Measurements from ENCODE around the gene FKBP10.
"Not testable (repeated sequence)": the region's sequence is repeated elsewhere in the genome, so short reads cannot be mapped to it uniquely, and the experiment has no call there.

DNA sequence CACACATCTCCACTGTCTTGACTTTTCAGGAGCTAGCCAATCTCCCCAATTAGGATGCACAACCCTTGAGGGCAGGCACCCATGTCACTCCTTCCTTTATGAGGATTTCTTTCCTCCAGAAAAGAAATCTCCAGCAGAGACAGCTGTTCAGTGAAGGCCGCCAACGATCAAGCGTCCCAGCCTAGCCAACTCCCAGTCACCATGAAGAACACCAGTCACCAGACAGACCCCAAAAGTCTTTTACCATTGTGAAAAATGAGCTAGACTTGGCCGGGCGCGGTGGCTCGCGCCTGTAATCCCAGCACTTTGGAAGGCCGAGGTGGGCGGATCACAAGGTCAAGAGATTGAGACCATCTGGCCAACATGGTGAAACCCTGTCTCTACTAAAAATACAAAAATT lies 17.2 kb downstream of the FKBP10 start:
- TF ChIP-seq, protein P1, sequence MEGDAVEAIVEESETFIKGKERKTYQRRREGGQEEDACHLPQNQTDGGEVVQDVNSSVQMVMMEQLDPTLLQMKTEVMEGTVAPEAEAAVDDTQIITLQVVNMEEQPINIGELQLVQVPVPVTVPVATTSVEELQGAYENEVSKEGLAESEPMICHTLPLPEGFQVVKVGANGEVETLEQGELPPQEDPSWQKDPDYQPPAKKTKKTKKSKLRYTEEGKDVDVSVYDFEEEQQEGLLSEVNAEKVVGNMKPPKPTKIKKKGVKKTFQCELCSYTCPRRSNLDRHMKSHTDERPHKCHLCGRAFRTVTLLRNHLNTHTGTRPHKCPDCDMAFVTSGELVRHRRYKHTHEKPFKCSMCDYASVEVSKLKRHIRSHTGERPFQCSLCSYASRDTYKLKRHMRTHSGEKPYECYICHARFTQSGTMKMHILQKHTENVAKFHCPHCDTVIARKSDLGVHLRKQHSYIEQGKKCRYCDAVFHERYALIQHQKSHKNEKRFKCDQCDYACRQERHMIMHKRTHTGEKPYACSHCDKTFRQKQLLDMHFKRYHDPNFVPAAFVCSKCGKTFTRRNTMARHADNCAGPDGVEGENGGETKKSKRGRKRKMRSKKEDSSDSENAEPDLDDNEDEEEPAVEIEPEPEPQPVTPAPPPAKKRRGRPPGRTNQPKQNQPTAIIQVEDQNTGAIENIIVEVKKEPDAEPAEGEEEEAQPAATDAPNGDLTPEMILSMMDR (IDR thresholded peaks at IDR 0.05; ENCODE audit: borderline replicate concordance, extremely low read depth, low read length, poor library complexity, severe bottlenecking) = not testable (repeated sequence)
- TF ChIP-seq EZH2 (IDR thresholded peaks at IDR 0.05; ENCODE audit: borderline replicate concordance, low read depth, low read length, severe bottlenecking) = not testable (repeated sequence)
